K562 treated with DMSO at 1 percent for 24 hours (cell line): ENCODE results near the gene CTDNEP1. TPM values are rescaled to one million over a fixed set of nuclear protein-coding genes. Genes with fewer than 3 reads are reported as not detected.

Experiments
- total RNA-seq: library from RNA; unstranded; fragments of 300-600 nt; gene quantifications from 2 replicates; pipeline ENCODE4 v1.2.3, GENCODE V29; 2022; ENCODE audit warnings: low read depth; ENCODE audit not compliant: insufficient read depth

CTDNEP1 gene
- total RNA-seq = 70.4 and 74.9 TPM in 2 replicates

DNA sequence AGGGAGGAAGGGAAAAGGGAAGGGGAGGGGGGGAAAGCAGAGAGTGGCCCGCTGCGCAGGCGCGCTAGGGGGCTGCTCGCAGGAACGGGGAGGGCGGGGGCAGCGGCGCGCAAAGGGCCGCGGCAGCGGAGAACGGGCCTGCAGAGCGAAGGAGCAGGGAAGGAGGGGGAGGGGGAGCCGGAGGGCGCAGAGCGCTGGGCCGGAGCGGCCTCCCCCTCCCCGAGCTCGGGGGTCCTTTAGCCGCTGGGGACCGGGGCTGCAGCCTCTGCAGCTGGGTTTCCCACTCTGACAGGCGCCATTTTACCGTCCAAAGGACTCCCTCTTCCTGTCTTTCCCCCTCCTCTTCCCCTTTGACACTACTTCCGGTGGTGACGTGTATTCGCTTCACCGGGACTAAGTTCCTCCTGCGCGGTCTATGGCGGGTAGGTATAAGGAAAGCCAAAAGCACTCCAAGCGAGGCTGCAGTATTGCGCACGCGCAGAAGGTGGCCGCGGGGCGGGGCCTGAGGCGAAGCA lies at the start of gene CTDNEP1:
Gene CTDNEP1, minus strand, starts transcription at position 74 of the 515 bp plus-strand sequence. CDS start 438 bp downstream, outside the sequence.

GRCh38 chr17:7294614-7295153 lies 43.1 kb upstream of the CTDNEP1 start, which contains the start of gene YBX2:
Gene YBX2, minus strand, starts transcription at chr17:7294639. Its CDS starts 139 bp downstream, at chr17:7294500.

DNA sequence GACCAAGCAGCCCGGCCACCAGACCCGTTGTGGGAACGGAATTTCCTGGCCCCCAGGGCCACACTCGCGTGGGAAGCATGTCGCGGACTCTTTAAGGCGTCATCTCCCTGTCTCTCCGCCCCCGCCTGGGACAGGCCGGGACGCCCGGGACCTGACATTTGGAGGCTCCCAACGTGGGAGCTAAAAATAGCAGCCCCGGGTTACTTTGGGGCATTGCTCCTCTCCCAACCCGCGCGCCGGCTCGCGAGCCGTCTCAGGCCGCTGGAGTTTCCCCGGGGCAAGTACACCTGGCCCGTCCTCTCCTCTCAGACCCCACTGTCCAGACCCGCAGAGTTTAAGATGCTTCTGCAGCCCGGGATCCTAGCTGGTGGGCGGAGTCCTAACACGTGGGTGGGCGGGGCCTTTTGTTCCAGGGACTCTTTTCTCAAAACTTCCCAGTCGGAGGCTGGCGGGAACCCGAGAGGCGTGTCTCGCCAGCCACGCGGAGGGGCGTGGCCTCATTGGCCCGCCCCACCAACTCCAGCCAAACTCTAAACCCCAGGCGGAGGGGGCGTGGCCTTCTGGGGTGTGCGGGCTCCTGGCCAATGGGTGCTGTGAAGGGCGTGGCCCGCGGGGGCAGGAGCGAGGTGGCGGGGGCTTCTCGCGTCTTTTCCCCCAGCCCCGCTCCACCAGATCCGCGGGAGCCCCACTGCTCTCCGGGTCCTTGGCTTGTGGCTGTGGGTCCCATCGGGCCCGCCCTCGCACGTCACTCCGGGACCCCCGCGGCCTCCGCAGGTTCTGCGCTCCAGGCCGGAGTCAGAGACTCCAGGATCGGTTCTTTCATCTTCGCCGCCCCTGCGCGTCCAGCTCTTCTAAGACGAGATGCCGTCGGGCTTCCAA lies 29.8 kb upstream of the CTDNEP1 start, which contains the start of gene SLC2A4:
Gene SLC2A4, plus strand, starts transcription at position 645 of the 879 bp plus-strand sequence. Its CDS starts 217 bp downstream, at position 862.

DNA sequence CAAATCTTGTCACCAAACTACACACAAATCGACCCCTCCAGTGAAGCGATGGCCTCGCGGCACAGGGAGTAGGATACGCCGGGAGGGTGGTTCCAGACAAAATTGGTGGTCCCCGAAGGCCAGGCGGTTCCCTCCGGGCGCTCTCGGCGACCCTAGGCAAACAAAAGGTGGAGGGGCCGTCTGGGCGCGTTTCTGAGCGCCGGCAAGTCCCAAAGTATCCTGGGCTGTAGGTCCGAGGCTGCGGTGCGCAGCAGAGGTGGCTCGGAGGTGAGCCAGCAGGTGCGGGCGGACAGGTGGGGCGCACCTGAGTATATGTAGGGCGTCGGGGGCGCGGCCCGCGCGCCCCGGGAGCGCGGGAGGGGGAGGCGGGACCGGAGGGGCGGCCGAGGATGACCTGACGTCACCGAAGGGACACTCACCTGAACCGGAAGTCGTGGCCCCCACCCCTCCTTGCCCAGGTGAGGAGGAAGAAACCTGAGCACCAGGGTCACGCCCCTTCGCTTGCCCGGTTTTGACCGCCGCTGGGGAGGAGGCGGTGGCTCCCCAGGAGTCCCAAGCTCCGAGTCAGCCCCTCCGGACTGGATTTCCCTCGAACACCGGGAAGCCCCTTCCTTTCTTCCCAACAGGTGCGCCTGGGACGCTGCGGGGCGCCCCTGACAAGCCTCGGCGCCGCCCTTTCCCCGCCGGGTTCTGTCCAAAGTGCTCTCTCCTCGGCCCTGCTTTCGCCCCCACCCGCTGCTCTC lies 10.8 kb upstream of the CTDNEP1 start, which contains the start of gene CLDN7:
Gene CLDN7, minus strand, starts transcription at position 287 of the 743 bp plus-strand sequence. CDS start 435 bp downstream, outside the sequence.

GRCh38 chr17:7252176-7253043 lies 876 bp upstream of the CTDNEP1 start, which contains the start of gene ELP5:
Gene ELP5, plus strand, starts transcription at chr17:7252215. Its CDS starts 336 bp downstream, at chr17:7252551.

DNA sequence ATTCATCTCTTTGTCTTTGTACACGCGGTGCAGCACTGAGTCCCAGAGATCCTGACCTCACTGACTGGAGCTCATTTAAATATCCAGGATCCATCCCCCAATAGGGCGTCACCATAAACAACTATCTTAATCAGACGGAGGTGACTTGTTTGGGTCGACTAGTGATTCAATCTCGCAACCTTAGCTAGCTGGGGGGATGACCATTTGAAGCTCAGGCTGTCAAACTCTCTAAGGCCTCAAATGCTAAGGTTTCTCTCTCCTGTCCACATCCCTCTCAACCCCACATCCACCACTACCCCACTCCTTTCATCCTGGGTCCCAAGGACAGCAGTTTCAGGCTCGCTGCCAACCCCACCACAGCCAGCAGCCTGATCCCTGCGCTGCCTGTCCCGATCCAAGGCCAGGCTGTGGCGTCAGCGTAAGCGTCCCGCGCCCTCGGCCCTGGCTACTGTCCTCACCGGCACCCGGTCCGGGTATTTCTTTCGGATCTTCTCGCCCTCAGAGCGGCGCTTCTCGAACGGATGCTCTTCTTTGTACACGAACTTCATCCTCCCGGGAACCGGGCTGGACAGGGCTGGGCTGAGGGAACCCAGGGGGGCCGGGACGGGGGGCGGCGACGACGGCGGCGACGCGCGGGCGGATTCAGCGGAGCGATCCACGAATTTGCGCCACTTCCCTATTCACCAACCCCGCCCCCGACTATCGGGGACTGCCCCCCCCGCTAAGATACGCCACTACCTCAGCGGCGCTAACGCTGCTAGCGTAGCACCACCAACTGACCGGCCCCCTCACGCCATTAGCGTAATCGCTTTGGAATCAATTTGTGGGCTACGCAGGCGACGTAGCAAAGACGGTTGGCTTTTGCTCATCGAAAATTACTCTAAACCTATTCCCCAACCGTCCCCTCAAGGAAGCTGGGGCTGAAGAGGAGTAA lies 9.5 kb downstream of the CTDNEP1 start, which contains the start of gene GABARAP:
Gene GABARAP, minus strand, starts transcription at position 667 of the 934 bp plus-strand sequence. Its CDS starts 119 bp downstream, at position 548.

DNA sequence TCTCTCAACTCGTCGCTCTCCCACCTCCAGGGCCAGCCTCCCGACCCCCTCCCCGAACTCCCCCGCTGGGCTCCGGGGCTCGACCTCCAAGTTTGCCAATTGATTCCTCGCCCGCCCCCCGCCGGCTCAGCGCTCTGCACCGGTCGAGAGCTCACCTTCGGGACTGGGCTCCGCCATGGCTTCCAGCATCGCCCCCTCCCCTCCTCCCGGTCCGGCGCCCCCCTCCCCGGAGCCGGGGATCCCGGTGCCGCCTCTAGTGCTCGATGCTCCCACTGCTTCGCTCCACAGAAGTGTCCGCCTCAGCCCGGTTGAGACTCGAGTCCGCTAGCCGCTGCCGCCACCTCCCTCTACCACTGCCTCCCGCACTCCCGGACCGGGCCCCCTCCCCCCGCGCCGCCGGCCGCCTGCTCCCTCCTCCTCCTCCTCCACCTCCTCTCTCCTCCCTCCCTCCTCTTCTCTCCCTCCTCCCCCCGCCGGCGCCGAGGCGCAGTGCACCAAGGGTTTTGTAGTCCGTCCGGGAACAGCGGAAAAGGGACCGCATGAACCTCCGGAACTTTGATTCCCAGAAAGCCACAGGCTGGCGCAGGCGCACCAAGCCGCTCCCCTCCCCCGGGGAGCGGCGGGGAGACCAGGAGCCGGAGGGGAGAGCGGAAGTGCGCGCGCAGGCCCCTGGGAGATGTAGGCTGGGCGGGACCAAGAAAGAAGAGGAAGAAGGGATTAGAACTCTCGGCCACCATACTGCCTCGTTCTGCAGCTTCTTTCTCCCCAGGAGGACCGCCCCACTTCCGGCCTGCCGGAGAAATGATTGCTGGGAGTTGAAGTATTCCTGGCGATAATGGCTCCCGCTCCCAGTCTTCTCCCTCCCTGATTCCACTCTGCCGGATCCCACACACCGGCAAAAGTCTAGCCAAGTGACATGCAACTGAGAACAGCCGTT lies 12.2 kb downstream of the CTDNEP1 start, which contains the start of gene PHF23:
Gene PHF23, minus strand, starts transcription at position 367 of the 937 bp plus-strand sequence. Its CDS starts 178 bp downstream, at position 189.

GRCh38 chr17:7234083-7234951 lies 17.2 kb downstream of the CTDNEP1 start, which contains the start of gene DVL2:
Gene DVL2, minus strand, starts transcription at chr17:7234517. Its CDS starts 255 bp downstream, at chr17:7234262.

DNA sequence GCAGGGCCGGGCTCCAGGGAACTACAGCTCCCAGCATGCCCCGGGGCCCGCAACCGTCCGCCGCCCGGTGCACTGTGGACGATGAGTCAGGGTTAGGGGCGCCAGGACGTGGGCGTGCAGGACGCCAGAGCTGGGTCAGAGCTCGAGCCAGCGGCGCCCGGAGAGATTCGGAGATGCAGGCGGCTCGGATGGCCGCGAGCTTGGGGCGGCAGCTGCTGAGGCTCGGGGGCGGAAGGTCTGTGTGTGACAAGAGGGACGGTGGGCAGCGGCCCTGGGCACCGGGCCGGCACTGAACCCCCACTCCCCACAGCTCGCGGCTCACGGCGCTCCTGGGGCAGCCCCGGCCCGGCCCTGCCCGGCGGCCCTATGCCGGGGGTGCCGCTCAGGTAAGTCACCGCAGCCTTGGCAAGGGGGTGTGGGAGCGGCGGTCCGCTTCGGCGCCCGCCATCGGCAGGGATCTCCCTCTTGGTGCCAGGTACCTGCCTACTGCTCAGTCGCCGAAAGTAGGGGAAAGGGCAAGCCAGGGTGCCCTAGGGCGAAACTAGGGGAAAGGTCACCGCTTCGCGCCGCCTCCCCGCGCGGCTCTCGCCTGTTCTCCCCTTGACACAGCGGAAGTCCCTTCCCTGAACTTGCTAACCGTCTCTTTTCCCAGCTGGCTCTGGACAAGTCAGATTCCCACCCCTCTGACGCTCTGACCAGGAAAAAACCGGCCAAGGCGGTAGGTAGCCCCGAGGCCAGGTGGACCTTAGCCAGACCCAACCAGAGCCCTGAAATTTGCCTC lies 31.5 kb downstream of the CTDNEP1 start, which contains the start of the genes ACADVL and DLG4:
Gene ACADVL, plus strand, starts transcription at position 127 of the 781 bp plus-strand sequence. Its CDS starts 47 bp downstream, at position 174.
Gene DLG4, minus strand, starts transcription at position 25 of the 781 bp plus-strand sequence.

Other genes starting within 250 kb of the CTDNEP1 start
- 291 and 322 TPM in 2 replicates for gene RNASEK, start 239.1 kb downstream of the CTDNEP1 start, total RNA-seq
- 1.2 TPM in 2 replicates for gene BCL6B, start 228.7 kb downstream of the CTDNEP1 start, total RNA-seq
- 9.1 and 11.3 TPM in 2 replicates for gene SLC16A13, start 215.7 kb downstream of the CTDNEP1 start, total RNA-seq
- gene SLC16A11, start 207.6 kb downstream of the CTDNEP1 start, total RNA-seq = 0.32 TPM in 1 of 2 replicates, not detected in the other
- not detected in 2 replicates for gene CLEC10A, start 171.5 kb downstream of the CTDNEP1 start, total RNA-seq
- not detected in 2 replicates for gene ASGR2, start 136.9 kb downstream of the CTDNEP1 start, total RNA-seq
- 1.4 and 2.5 TPM in 2 replicates for gene ASGR1, start 72.4 kb downstream of the CTDNEP1 start, total RNA-seq
- 3.2 and 3.6 TPM in 2 replicates for gene DLG4, start 31.9 kb downstream of the CTDNEP1 start, total RNA-seq
- gene ACADVL, start 31.8 kb downstream of the CTDNEP1 start, total RNA-seq = 252 and 266 TPM in 2 replicates
- 55.4 and 59.5 TPM in 2 replicates for gene DVL2, start 17.2 kb downstream of the CTDNEP1 start, total RNA-seq
- 26.9 and 30.4 TPM in 2 replicates for gene PHF23, start 12.3 kb downstream of the CTDNEP1 start, total RNA-seq
- 267 and 288 TPM in 2 replicates for gene GABARAP, start 9.3 kb downstream of the CTDNEP1 start, total RNA-seq
- 54.3 and 56.3 TPM in 2 replicates for gene ELP5, start 481 bp upstream of the CTDNEP1 start, total RNA-seq
- 19.6 and 20.2 TPM in 2 replicates for gene CLDN7, start 10.7 kb upstream of the CTDNEP1 start, total RNA-seq
- gene SLC2A4, start 30.0 kb upstream of the CTDNEP1 start, total RNA-seq = 0.39 and 0.63 TPM in 2 replicates
- gene YBX2, start 42.9 kb upstream of the CTDNEP1 start, total RNA-seq = not detected in 2 replicates
- gene EIF5A, start 55.9 kb upstream of the CTDNEP1 start, total RNA-seq = 333 and 343 TPM in 2 replicates
- 64.3 and 71.2 TPM in 2 replicates for gene GPS2, start 63.6 kb upstream of the CTDNEP1 start, total RNA-seq
- 15.7 and 18.8 TPM in 2 replicates for gene NEURL4, start 77.6 kb upstream of the CTDNEP1 start, total RNA-seq
- gene ACAP1, start 84.8 kb upstream of the CTDNEP1 start, total RNA-seq = 2.6 and 6.1 TPM in 2 replicates
- 7.3 and 8.6 TPM in 2 replicates for gene KCTD11, start 100.4 kb upstream of the CTDNEP1 start, total RNA-seq
- not detected in 2 replicates for gene TMEM95, start 103.4 kb upstream of the CTDNEP1 start, total RNA-seq
- 7.3 and 8.8 TPM in 2 replicates for gene TNK1, start 129.4 kb upstream of the CTDNEP1 start, total RNA-seq
- 11.9 and 13.9 TPM in 2 replicates for gene PLSCR3, start 142.8 kb upstream of the CTDNEP1 start, total RNA-seq
- 67.8 and 69.3 TPM in 2 replicates for gene TMEM256, start 152.4 kb upstream of the CTDNEP1 start, total RNA-seq
- gene NLGN2, start 156.1 kb upstream of the CTDNEP1 start, total RNA-seq = 14.2 and 14.9 TPM in 2 replicates
- not detected in 2 replicates for gene SPEM1, start 168.6 kb upstream of the CTDNEP1 start, total RNA-seq
- gene SPEM2, start 173.9 kb upstream of the CTDNEP1 start, total RNA-seq = not detected in 2 replicates
- not detected in 2 replicates for gene SPEM3, start 177.1 kb upstream of the CTDNEP1 start, total RNA-seq
- 14.7 and 16.9 TPM in 2 replicates for gene TMEM102, start 183.7 kb upstream of the CTDNEP1 start, total RNA-seq
- 6.3 and 7.5 TPM in 2 replicates for gene FGF11, start 187.8 kb upstream of the CTDNEP1 start, total RNA-seq
- 12.6 and 14.0 TPM in 2 replicates for gene CHRNB1, start 193.3 kb upstream of the CTDNEP1 start, total RNA-seq
- 5.5 and 5.6 TPM in 2 replicates for gene ZBTB4, start 227.9 kb upstream of the CTDNEP1 start, total RNA-seq
- not detected in 2 replicates for gene SLC35G6, start 229.7 kb upstream of the CTDNEP1 start, total RNA-seq
- 81.8 and 97.0 TPM in 2 replicates for gene POLR2A, start 232.6 kb upstream of the CTDNEP1 start, total RNA-seq